ENCODE measurements around the gene KIAA1549.

DNA sequence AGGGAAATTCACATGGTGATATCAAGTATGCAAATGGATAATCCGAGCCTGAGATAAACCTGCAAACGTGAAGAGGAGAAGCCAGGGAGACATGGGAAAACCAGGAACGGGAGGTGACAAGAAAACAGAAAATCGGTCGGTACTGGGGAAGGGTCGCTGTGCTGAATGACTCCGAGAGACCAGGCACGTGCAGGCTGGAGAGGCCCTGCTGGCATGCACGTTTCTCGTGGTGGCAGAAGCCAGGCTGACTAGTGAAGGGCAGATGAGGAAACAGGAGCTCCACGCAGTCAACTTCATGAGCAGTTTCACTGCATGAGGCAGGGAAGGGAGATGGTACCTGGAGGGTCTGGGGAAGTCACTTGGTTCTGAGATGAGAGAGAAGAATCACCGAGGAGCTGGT is 48.3 kb downstream of the KIAA1549 start:
- TF ChIP-seq RFX5 (IDR thresholded peaks at IDR 0.05; ENCODE audit: borderline replicate concordance, low read depth, low read length): no peak
- TF ChIP-seq SIN3A (conservative IDR thresholded peaks at IDR 0.05 in 1 of 2, IDR thresholded peaks at IDR 0.05 in 1 of 2; ENCODE audit: low read depth in 1 of 2, low read length in 2 of 2): no peak
- TF ChIP-seq POLR2A (IDR thresholded peaks at IDR 0.05; ENCODE audit: control extremely low read depth in 1 of 2, low read depth in 2 of 2, low read length in 2 of 2): no peak
- TF ChIP-seq, protein P1, sequence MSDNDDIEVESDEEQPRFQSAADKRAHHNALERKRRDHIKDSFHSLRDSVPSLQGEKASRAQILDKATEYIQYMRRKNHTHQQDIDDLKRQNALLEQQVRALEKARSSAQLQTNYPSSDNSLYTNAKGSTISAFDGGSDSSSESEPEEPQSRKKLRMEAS (IDR thresholded peaks at IDR 0.05): no peak
- TF ChIP-seq EGR1 (IDR thresholded peaks at IDR 0.05; ENCODE audit: borderline replicate concordance, low read depth, low read length): no peak
- TF ChIP-seq POLR2AphosphoS5 (IDR thresholded peaks at IDR 0.05; ENCODE audit: low read depth, low read length): no peak
- no peak for TF ChIP-seq NANOG (IDR thresholded peaks at IDR 0.05; ENCODE audit: insufficient read depth, low read depth, low read length, poor library complexity, severe bottlenecking)

Measured in H1 (cell line).